PFSK-1 (cell line): ENCODE measurements around the gene ADAM8.

ENCODE experiments used
- REST ChIP-seq, 2 experiments: IDR thresholded peaks; 2 replicates each; pipeline versions ENCODE4 v1.6.1 to v1.8.0; 2011 to 2012; ENCODE audit warnings: low read depth in 2 of 2, low read length in 2 of 2, control low read depth in 1 of 2, inconsistent platforms in 1 of 2, mild to moderate bottlenecking in 1 of 2, moderate library complexity in 1 of 2; ENCODE audit not compliant: insufficient read depth in 1 of 2
- SIN3A ChIP-seq: IDR thresholded peaks from 2 replicates; pipeline ENCODE4 v1.6.1; 2012; ENCODE audit warnings: mild to moderate bottlenecking, low read length, moderate library complexity, borderline replicate concordance; ENCODE audit not compliant: insufficient read depth
- TAF1 ChIP-seq: IDR thresholded peaks from 2 replicates; pipeline ENCODE4 v1.6.1; 2012; ENCODE audit warnings: low read length, control low read depth, borderline replicate concordance; ENCODE audit not compliant: insufficient read depth

DNA sequence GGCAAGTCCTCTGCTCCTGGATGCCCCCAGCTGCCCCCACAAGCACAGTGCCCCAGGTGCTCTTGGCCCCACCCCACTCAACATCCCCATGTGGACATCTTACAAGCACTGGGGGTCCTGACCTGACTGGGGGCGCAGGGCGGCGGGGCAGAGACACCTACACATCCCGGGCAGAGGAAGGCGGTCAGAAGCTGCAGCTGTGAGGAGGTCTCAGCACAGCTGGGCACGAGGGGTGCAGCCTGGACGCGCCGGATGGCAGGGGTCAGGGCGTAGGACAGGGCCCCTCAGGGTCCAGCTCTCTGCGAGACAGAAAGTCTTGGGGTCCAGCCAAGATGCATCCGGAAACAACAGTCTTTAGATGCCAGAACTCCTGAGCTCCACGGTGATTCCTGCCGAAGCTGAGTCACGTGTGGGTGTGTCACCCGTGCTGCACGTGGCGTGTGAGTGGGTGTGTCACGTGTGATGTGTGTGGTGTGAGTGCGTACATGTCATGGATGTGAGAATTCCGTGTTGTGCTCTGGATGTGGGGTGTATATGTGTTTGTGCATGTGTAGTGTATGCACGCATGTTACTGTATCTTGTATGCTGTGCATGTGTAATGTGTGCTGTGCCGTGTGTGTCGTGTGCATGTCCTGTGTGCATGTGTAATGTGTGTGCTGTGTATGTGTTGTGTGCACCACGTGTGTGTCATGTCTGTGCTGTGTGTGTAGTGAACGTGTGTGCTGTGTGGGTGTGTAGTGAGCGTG lies 33.9 kb downstream of the ADAM8 start:
- TF ChIP-seq SIN3A (peak; percentile 33; the same call in 1 of the 2 replicates), TAF1 (no peak), REST (IDR thresholded peaks at IDR 0.05; ENCODE audit: insufficient read depth in 1 of 2, low read depth in 2 of 2, low read length in 2 of 2) (no peak)
